Natural killer cell treated with Interleukin-12 subunit alpha and Interleukin-12 subunit beta and Interleukin-15 and Interleukin-18, amount 100 ng/mL, for 72 hours (primary cell): ENCODE measurements around the gene CTBP1. TPM values are rescaled to one million over a fixed set of nuclear protein-coding genes. Genes with fewer than 3 reads are reported as not detected.

Experiments
- ATAC-seq, 2 donors: fragments of 150-1000 bp; cut with Tn5 transposase in 1 of 2; sonication (Bioruptor Pico), chemical (Tn5 transposase) in 1 of 2; 2 replicates each; pipeline ENCODE4 v1.10.0; 2021
- DNase-seq: peaks from one replicate; pipeline ENCODE4 v3.0.0; 2022; ENCODE audit warnings: low spot score
- H3K27ac Mint-ChIP-seq, 2 donors: 1 replicate in 1 of 2; 2 replicates in 1 of 2; pipeline ENCODE4 v1.8.0; 2022; ENCODE audit warnings: mixed read lengths in 2 of 2, mild to moderate bottlenecking in 1 of 2, moderate library complexity in 1 of 2
- H3K27me3 Mint-ChIP-seq, 2 donors: 1 replicate in 1 of 2; 2 replicates in 1 of 2; pipeline ENCODE4 v1.8.0; 2022; ENCODE audit warnings: mixed read lengths in 2 of 2
- H3K36me3 Mint-ChIP-seq: one replicate; pipeline ENCODE4 v1.8.0; 2022; ENCODE audit warnings: mixed read lengths
- H3K4me1 Mint-ChIP-seq, 2 donors: 1 replicate in 1 of 2; 2 replicates in 1 of 2; pipeline ENCODE4 v1.8.0; 2022; ENCODE audit warnings: low read depth in 2 of 2, mixed read lengths in 2 of 2, mild to moderate bottlenecking in 1 of 2
- H3K4me3 Mint-ChIP-seq: one replicate; pipeline ENCODE4 v1.8.0; 2022; ENCODE audit warnings: mixed read lengths
- H3K9me3 Mint-ChIP-seq: 2 replicates; pipeline ENCODE4 v1.8.0; 2022; ENCODE audit warnings: mixed read lengths
- total RNA-seq, 2 donors: library from RNA; stranded (reverse); gene quantifications; one replicate each; pipeline ENCODE4 v1.2.3, GENCODE V29; 2022

The CTBP1 gene
- total RNA-seq, 2 donors from 2014 or later = 109 to 245 TPM

GRCh38 chr4:1207157-1207470 is 41.8 kb downstream of the CTBP1 start:
- no peak overlapping the region for H3K4me3 Mint-ChIP-seq
- H3K4me1 Mint-ChIP-seq = peaks cover 24 to 32% of the 10 kb centered on the region in 2 donors
- peak; percentile 56 for DNase-seq
- H3K36me3 Mint-ChIP-seq = no peaks in the 10 kb centered on the region
- no peaks in the 10 kb centered on the region for H3K27me3 Mint-ChIP-seq
- no peak overlapping the region for H3K27ac Mint-ChIP-seq
- no peaks in the 10 kb centered on the region for H3K9me3 Mint-ChIP-seq
- ATAC-seq = no peak

- DNase-seq (peak; percentile 55), ATAC-seq (no peak)
- no peaks in the 10 kb centered on the region for H3K36me3 Mint-ChIP-seq
- H3K4me3 Mint-ChIP-seq = no peak overlapping the region
- no peaks in the 10 kb centered on the region for H3K9me3 Mint-ChIP-seq
- no peak overlapping the region for H3K27ac Mint-ChIP-seq
- H3K4me1 Mint-ChIP-seq = peaks cover 30 to 36% of the 10 kb centered on the region in 2 donors
- H3K27me3 Mint-ChIP-seq = no peaks in the 10 kb centered on the region
Measured at GRCh38 chr4:1206299-1207156, 42.4 kb downstream of the CTBP1 start.

DNA sequence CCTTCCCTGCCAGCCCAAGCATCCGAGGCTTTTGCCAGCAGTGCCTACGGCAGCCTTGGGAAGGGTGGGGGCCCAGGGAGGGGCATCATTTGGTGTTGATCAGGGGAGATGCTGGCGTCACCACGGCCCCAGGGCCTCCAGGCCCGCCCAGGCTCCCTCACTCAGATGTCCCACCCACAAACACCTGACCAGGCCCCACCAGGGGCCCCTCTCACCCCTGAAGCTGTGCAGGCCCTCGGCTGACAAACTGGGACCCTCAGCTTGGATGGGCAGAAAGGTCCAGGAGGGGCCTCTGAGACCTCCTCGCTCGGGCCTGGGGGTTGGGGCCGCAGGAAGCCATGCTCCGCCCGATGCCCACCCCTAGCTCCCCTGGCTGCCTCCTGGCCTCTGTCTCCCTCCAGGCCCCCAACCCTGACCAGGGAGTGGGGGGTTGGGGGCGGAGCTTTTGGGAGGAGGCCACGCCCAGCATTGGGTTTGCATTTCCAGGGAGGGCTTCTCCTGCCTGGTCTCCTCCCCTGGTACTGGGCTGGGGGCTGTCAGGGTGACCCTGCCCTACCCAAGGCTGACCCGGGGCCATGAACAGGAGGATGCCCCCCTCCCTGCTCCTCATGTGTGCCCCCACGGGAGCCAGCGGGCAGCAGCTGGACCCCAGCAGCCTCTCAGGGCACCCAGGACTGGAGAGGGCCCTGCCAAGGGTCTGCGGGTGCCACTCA is 43.2 kb downstream of the CTBP1 start:
- peaks cover 30 to 36% of the 10 kb centered on the region in 2 donors for H3K4me1 Mint-ChIP-seq
- peak; percentile 55 for DNase-seq

DNA sequence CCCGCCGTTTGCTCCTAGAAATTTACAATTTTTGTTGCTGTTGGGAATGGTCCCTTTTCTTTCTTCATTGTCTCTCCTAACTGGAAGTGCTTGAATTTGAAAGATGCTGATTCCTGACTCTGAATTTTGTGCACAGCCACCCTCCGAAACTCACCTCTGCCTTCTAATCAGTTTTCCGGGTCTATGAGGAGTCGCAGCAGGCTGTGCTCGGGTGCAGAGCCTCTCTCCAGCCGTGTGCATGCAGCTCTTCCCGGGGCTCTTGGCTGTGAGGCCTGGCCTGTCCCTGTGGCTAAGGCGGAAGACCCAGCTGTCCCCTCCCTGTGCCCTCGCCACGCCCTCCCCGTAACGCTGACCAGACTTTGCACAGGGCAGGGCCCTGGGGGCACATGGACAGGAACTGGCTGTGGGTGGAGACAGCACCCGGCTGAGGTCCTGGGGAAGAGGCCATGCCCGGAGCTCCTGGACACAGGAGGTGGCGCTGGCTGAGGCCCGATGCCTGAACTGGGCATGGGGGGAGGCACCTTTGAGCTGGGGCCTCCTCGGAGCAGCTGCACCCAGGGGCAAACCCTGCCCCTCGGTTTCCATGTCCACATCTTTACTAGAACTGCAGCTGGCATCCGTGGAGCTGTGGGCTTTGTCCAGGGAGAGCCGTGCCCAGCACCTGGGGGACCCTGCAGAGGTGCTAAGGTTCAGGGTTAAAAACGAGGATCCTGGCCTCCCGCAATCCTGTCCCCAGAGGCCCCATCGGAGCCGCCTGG is 43.9 kb downstream of the CTBP1 start:
- Mint-ChIP-seq H3K4me3 (peak overlapping the region; percentile 79), H3K4me1 (peaks cover 30 to 39% of the 10 kb centered on the region in 2 donors), H3K27ac (peak overlapping the region in 1 of 2 donors; percentile 68), H3K27me3 (no peaks in the 10 kb centered on the region), H3K9me3 (no peaks in the 10 kb centered on the region), H3K36me3 (no peaks in the 10 kb centered on the region)
- ATAC-seq (no peak), DNase-seq (peak; percentile 55)

More for the DNA sequence above, 43.2 kb downstream of the CTBP1 start:
- no peaks in the 10 kb centered on the region for H3K27me3 Mint-ChIP-seq
- H3K4me3 Mint-ChIP-seq = no peak overlapping the region
- ATAC-seq = no peak
- H3K36me3 Mint-ChIP-seq = no peaks in the 10 kb centered on the region
- no peaks in the 10 kb centered on the region for H3K9me3 Mint-ChIP-seq
- H3K27ac Mint-ChIP-seq = no peak overlapping the region

DNA sequence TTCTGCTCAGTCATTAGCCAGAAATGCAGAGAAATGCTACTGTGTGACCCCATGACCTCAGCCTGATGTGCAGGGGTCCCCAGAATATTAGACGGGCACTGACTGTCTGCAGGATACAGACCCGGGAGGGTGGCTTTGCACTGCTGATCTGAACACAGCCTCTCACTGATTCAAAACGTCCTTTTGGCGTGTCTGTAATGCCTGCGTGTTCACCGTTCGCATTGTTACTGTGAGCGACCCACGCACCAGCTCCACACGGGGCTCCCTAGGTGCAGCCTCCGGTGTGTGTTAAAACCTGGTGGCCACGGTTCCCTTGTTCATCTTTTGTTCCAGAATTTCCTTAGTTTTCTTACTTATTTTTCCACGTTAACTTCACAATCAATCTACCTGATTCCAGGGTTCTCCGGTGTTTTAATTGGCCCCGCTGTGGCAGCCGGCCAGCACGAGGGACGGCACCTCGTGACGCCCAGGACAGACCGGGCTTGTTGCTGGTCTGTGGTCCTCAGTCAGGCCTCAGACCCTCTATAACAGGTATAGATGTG is 44.6 kb downstream of the CTBP1 start:
- DNase-seq = peak; percentile 44
- peak overlapping the region in 1 of 2 donors; percentile 68 for H3K27ac Mint-ChIP-seq
- no peak for ATAC-seq
- H3K27me3 Mint-ChIP-seq = no peaks in the 10 kb centered on the region
- peak overlapping the region; percentile 79 for H3K4me3 Mint-ChIP-seq
- no peaks in the 10 kb centered on the region for H3K9me3 Mint-ChIP-seq
- H3K36me3 Mint-ChIP-seq = no peaks in the 10 kb centered on the region
- peaks cover 30 to 40% of the 10 kb centered on the region in 2 donors for H3K4me1 Mint-ChIP-seq

DNA sequence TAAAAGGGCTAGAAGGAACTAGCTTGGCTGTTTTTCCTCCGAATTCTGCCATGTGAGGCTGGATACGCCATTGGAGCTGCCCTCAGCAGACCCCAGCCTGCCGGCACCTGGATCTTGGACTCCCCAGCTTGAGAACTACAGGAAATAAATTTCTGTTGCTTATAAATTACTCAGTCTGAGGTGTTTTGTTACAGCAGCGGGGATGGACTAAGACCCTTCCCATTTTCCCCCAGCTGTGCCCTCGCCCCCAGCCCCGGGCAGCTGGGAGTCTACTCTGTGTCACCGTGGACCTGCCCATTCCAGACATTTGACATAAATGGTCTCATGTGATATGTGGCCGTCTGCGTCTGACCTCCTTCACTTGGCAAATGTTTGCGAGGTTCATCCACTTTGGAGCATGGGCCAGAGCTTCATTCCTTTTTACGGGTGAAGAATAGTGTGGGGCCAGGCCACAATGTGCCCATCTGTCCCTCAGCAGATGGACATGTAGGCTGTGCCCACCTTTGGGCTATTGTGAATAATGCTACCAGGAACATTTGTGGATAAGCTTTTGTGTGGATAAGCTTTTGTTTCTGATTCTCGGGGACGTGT is 45.8 kb downstream of the CTBP1 start:
- DNase-seq (peak; percentile 42), ATAC-seq (no peak)
- peaks cover 34 to 39% of the 10 kb centered on the region in 2 donors for H3K4me1 Mint-ChIP-seq
- H3K4me3 Mint-ChIP-seq = peak overlapping the region; percentile 79
- no peaks in the 10 kb centered on the region for H3K27me3 Mint-ChIP-seq
- no peaks in the 10 kb centered on the region for H3K36me3 Mint-ChIP-seq
- no peaks in the 10 kb centered on the region for H3K9me3 Mint-ChIP-seq
- peak overlapping the region; percentile 62 to 68 for H3K27ac Mint-ChIP-seq

GRCh38 chr4:1202526-1203011 is 46.4 kb downstream of the CTBP1 start:
- no peaks in the 10 kb centered on the region for H3K36me3 Mint-ChIP-seq
- H3K9me3 Mint-ChIP-seq = no peaks in the 10 kb centered on the region
- peak overlapping the region; percentile 87 to 91 for H3K27ac Mint-ChIP-seq
- peak overlapping the region; percentile 80 for H3K4me3 Mint-ChIP-seq
- no peaks in the 10 kb centered on the region for H3K27me3 Mint-ChIP-seq
- peaks cover 37 to 41% of the 10 kb centered on the region in 2 donors for H3K4me1 Mint-ChIP-seq
- DNase-seq = peak; percentile 46
- no peak for ATAC-seq

DNA sequence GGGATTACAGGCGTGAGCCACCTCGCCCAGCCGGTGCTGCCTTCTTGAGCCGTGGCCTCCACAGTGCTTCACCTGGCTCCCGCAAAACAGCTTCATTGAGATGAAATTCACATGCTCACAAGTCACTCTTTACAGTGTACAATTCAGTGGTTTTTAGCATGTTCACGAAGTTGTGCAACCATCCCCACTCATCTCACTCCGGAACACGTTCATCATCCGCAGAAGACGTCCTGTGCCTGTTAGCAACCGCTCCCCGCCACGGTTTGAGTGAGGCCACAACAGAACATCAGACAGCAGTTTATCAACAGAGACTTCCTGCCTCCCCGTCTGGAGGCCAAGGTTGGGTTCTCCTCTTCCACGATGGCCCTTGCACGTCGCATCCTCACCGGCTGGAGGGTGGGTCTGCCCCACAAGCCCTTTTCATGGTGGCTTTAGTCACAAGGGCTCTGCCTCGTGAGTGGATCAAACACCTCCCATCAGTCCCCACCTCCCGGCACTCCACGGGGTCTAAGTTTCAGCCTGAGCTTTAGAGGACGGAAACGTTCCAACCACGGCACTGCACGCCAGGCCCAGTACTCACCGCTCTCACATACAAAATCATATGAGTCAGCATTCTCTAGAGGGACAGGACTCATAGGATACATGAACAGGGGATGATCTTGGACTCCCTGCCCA is 46.9 kb downstream of the CTBP1 start:
- H3K27ac Mint-ChIP-seq = peak overlapping the region; percentile 87 to 91
- H3K4me3 Mint-ChIP-seq = peak overlapping the region; percentile 80
- peak; percentile 95 for DNase-seq
- no peaks in the 10 kb centered on the region for H3K27me3 Mint-ChIP-seq
- no peaks in the 10 kb centered on the region for H3K9me3 Mint-ChIP-seq
- H3K36me3 Mint-ChIP-seq = no peaks in the 10 kb centered on the region
- H3K4me1 Mint-ChIP-seq = peaks cover 41 to 42% of the 10 kb centered on the region in 2 donors
- ATAC-seq = peak; percentile 88 to 93

- ATAC-seq (no peak), DNase-seq (peak; percentile 54)
- peak overlapping the region; percentile 80 for H3K4me3 Mint-ChIP-seq
- H3K9me3 Mint-ChIP-seq = no peaks in the 10 kb centered on the region
- H3K27me3 Mint-ChIP-seq = no peaks in the 10 kb centered on the region
- peaks cover 53% of the 10 kb centered on the region in 2 donors for H3K4me1 Mint-ChIP-seq
- H3K27ac Mint-ChIP-seq = no peak overlapping the region
- H3K36me3 Mint-ChIP-seq = no peaks in the 10 kb centered on the region
Measured at GRCh38 chr4:1200425-1201035, 48.4 kb downstream of the CTBP1 start.

DNA sequence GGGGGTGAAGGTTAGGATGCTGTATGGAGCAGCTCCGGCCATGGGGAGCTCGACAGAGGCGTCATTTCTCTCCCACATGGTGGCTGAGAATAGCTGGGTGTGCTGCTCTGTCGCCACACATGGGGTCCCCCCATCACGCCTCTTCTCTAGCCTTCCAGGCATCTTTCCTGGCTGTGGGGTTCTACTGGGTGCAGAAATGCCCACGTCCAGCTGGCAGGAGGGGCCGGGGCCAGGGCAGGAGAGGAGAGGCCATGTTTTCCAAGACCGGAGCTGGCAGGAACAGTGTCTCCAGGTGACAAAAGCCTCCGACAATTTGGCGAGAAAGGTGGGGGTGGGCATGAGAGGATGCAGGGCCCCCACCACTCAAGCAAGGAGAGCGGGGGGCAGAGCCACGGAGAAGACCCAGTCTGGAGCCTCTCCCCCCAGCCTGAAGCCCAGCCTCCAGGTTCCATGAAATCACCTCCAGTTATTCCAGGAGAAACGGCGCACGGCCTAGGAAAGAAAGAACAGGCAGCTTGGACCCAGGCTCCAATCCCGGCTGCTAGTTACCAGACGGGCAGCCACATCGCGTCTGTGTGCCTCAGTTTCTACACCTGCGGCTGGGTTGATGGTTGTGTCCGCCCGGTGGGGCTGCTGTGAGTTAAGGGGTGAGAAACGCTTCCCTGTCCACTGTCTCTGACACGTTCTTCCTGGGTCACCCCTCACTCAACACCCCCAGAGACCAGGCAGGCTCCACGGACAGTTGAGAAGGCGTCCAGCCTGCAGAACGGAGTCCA is 49.2 kb downstream of the CTBP1 start:
- peaks cover 50 to 51% of the 10 kb centered on the region in 2 donors for H3K4me1 Mint-ChIP-seq

GRCh38 chr4:1198098-1198844 is 50.7 kb downstream of the CTBP1 start:
- no peaks in the 10 kb centered on the region for H3K36me3 Mint-ChIP-seq
- H3K9me3 Mint-ChIP-seq = no peaks in the 10 kb centered on the region
- DNase-seq (no peak), ATAC-seq (no peak)
- peaks cover 35 to 36% of the 10 kb centered on the region in 2 donors for H3K4me1 Mint-ChIP-seq
- peak overlapping the region; percentile 22 for H3K4me3 Mint-ChIP-seq
- H3K27ac Mint-ChIP-seq = no peak overlapping the region
- no peaks in the 10 kb centered on the region for H3K27me3 Mint-ChIP-seq

More for the DNA sequence above, 49.2 kb downstream of the CTBP1 start:
- no peak for ATAC-seq
- H3K9me3 Mint-ChIP-seq = no peaks in the 10 kb centered on the region
- peak overlapping the region; percentile 57 for H3K4me3 Mint-ChIP-seq
- no peak overlapping the region for H3K27ac Mint-ChIP-seq
- H3K36me3 Mint-ChIP-seq = no peaks in the 10 kb centered on the region
- peak; percentile 46 for DNase-seq
- H3K27me3 Mint-ChIP-seq = no peaks in the 10 kb centered on the region
